Keratinocyte (primary cell): ENCODE results near the gene UBR2. TPM values are rescaled to one million over a fixed set of nuclear protein-coding genes. Genes with fewer than 3 reads are reported as not detected.

Experiments used
- DNase-seq: peaks from one replicate; pipeline ENCODE4 v3.0.0-alpha.2; 2011; ENCODE audit warnings: low read depth, missing footprints, low spot score
- FAIRE-seq: peaks from 2 replicates; lab custom pipeline; 2011; peaks lifted over from hg19 to GRCh38; lab: Jason Lieb, UNC
- H2AFZ ChIP-seq: 2 replicates; pipeline ENCODE4 v1.6.0; 2012; ENCODE audit warnings: low read length, control low read depth, inconsistent platforms; ENCODE audit not compliant: control insufficient read depth
- H3K27ac ChIP-seq: 2 replicates; pipeline ENCODE4 v1.5.1; 2011; ENCODE audit warnings: low read length; ENCODE audit not compliant: control insufficient read depth, insufficient read depth
- H3K27me3 ChIP-seq: 3 replicates; pipeline ENCODE4 v1.6.0; 2011; ENCODE audit warnings: low read length; ENCODE audit not compliant: control insufficient read depth, insufficient read depth; ENCODE audit errors: extremely low read depth
- H3K36me3 ChIP-seq, 2 experiments: 2 replicates in 1 of 2; 3 replicates in 1 of 2; pipeline ENCODE4 v1.5.1; 2011; ENCODE audit warnings: low read length in 2 of 2, mild to moderate bottlenecking in 1 of 2; ENCODE audit not compliant: control insufficient read depth in 2 of 2, insufficient read depth in 2 of 2; ENCODE audit errors: extremely low read depth in 1 of 2
- H3K4me1 ChIP-seq: 3 replicates; pipeline ENCODE4 v1.5.1; 2011; ENCODE audit warnings: low read length; ENCODE audit not compliant: control insufficient read depth, insufficient read depth; ENCODE audit errors: extremely low read depth
- H3K4me2 ChIP-seq: 3 replicates; pipeline ENCODE4 v1.6.0; 2011; ENCODE audit warnings: low read depth, low read length; ENCODE audit not compliant: control insufficient read depth, insufficient read depth; ENCODE audit errors: extremely low read depth
- H3K4me3 ChIP-seq, 3 experiments: fragments of 200-600 bp in 1 of 3; sonication (generic) in 1 of 3; 2 replicates in 2 of 3; 3 replicates in 1 of 3; pipeline ENCODE4 v1.5.1; 2011 to 2016; ENCODE audit warnings: low read length in 3 of 3, mild to moderate bottlenecking in 3 of 3, control low read depth in 2 of 3, inconsistent platforms in 1 of 3, low read depth in 1 of 3, mixed read lengths in 1 of 3, mixed run types in 1 of 3, moderate library complexity in 1 of 3; ENCODE audit not compliant: control insufficient read depth in 2 of 3, insufficient read depth in 2 of 3; ENCODE audit errors: extremely low read depth in 1 of 3
- H3K79me2 ChIP-seq: 2 replicates; pipeline ENCODE4 v1.6.0; 2012; ENCODE audit warnings: low read length; ENCODE audit not compliant: control insufficient read depth, insufficient read depth
- H3K9ac ChIP-seq: 3 replicates; pipeline ENCODE4 v1.6.0; 2011; ENCODE audit warnings: low read length; ENCODE audit not compliant: control insufficient read depth, insufficient read depth; ENCODE audit errors: extremely low read depth
- H3K9me1 ChIP-seq: 3 replicates; pipeline ENCODE4 v1.6.0; 2011; ENCODE audit warnings: low read length; ENCODE audit not compliant: control insufficient read depth, insufficient read depth; ENCODE audit errors: extremely low read depth
- H3K9me3 ChIP-seq: 2 replicates; pipeline ENCODE4 v1.5.1; 2012; ENCODE audit warnings: low read depth, low read length; ENCODE audit not compliant: control insufficient read depth
- H4K20me1 ChIP-seq: 3 replicates; pipeline ENCODE4 v1.6.0; 2011; ENCODE audit warnings: low read length; ENCODE audit not compliant: control insufficient read depth, insufficient read depth; ENCODE audit errors: extremely low read depth
- CTCF ChIP-seq, 3 experiments: IDR thresholded peaks in 1 of 3; conservative IDR thresholded peaks in 1 of 3; optimal IDR thresholded peaks in 1 of 3; 2 replicates in 2 of 3; 3 replicates in 1 of 3; pipeline versions ENCODE3 to v1.5.1; 2011; ENCODE audit warnings: low read length in 3 of 3, mild to moderate bottlenecking in 3 of 3, moderate library complexity in 2 of 3, control low read depth in 1 of 3, inconsistent platforms in 1 of 3; ENCODE audit not compliant: insufficient read depth in 2 of 3; ENCODE audit errors: extremely low read depth in 1 of 3
- EZH2 ChIP-seq: IDR thresholded peaks from one replicate; pipeline ENCODE4 v1.6.1; 2012; ENCODE audit warnings: inconsistent platforms, mild to moderate bottlenecking, low read length, moderate library complexity
- dilution Hi-C: fragments of 300-500 bp; cut with MboI; formaldehyde crosslinking; loops from one replicate; pipeline ENCODE4 v1.7.0; 2020; ENCODE audit warnings: low sequenced_read_pairs; ENCODE audit not compliant: extremely low pct_ligation_motif_present
- polyA plus RNA-seq, 5 experiments: library from polyadenylated mRNA; depleted of rRNA in 3 of 5; stranded (reverse) in 3 of 5; stranded (forward) in 1 of 5; unstranded in 1 of 5; fragments of >200 nt; gene quantifications; 1 replicate in 1 of 5; 2 replicates in 3 of 5; 3 replicates in 1 of 5; pipeline versions ENCODE4 v1.2.1 to v1.2.3, GENCODE V29; 2011 to 2012; ENCODE audit warnings: missing spikeins in 2 of 5, low read depth in 1 of 5, low replicate concordance in 1 of 5

UBR2 gene
- polyA plus RNA-seq, 1 donor (not counting 4 experiments of a cell fraction or from before 2014, with no cell fraction given): 21.6 TPM

GRCh38 chr6:42693725-42694323 lies 130.0 kb downstream of the UBR2 start:
- Histone ChIP-seq H3K4me1 (peaks cover 39% of the 10 kb centered on the region), H3K9me3 (no peaks in the 10 kb centered on the region), H3K27me3 (no peaks in the 10 kb centered on the region), H2AFZ (no peak overlapping the region), H3K9ac (peak overlapping the region; percentile 28), H3K36me3 (peaks cover 19 to 29% of the 10 kb centered on the region in 2 experiments), H3K9me1 (peaks cover 3% of the 10 kb centered on the region), H3K79me2 (no peaks in the 10 kb centered on the region), H3K4me2 (no peak overlapping the region), H3K27ac (peak overlapping the region; percentile 37), H4K20me1 (no peaks in the 10 kb centered on the region), H3K4me3 (no peak overlapping the region)
- TF ChIP-seq EZH2: no peak
- TF ChIP-seq CTCF (optimal IDR thresholded peaks at IDR 0.05 in 1 of 3, IDR thresholded peaks at IDR 0.05 in 1 of 3, conservative IDR thresholded peaks at IDR 0.05 in 1 of 3; ENCODE audit: extremely low read depth in 1 of 3, insufficient read depth in 2 of 3, low read length in 3 of 3): no peak
- dilution Hi-C loops: no loop called here
- DNase-seq (no peak), FAIRE-seq (no peak)

GRCh38 chr6:42694586-42694985 lies 130.8 kb downstream of the UBR2 start:
- no peak for DNase-seq
- Histone ChIP-seq H4K20me1 (no peaks in the 10 kb centered on the region), H3K79me2 (no peaks in the 10 kb centered on the region), H3K27ac (peak overlapping the region; percentile 37), H3K4me3 (no peak overlapping the region), H3K4me2 (peak overlapping the region; percentile 11), H3K4me1 (peaks cover 39% of the 10 kb centered on the region), H3K27me3 (no peaks in the 10 kb centered on the region), H2AFZ (no peak overlapping the region), H3K9ac (no peak overlapping the region), H3K9me3 (no peaks in the 10 kb centered on the region), H3K9me1 (peaks cover 3% of the 10 kb centered on the region), H3K36me3 (peaks cover 16 to 23% of the 10 kb centered on the region in 2 experiments)
- dilution Hi-C loops: no loop called here
- TF ChIP-seq EZH2 (no peak), CTCF (optimal IDR thresholded peaks at IDR 0.05 in 1 of 3, IDR thresholded peaks at IDR 0.05 in 1 of 3, conservative IDR thresholded peaks at IDR 0.05 in 1 of 3; ENCODE audit: extremely low read depth in 1 of 3, insufficient read depth in 2 of 3, low read length in 3 of 3) (no peak)
- peak; percentile 81 for FAIRE-seq
